ENCODE results near the gene UNC13A. TPM values are rescaled to one million over a fixed set of nuclear protein-coding genes. Genes with fewer than 3 reads are reported as not detected.

The UNC13A gene
- total RNA-seq, 1 experiment from 2014 or later: 41.1 TPM

GRCh38 chr19:17576758-17577456, 111.2 kb downstream of the UNC13A start:
- Mint-ChIP-seq H3K27ac (no peak overlapping the region), H3K4me3 (peak overlapping the region; percentile 60), H3K9me3 (no peaks in the 10 kb centered on the region), H3K27me3 (ENCODE audit: low read depth) (no peaks in the 10 kb centered on the region), H3K4me1 (peaks cover 25% of the 10 kb centered on the region), H3K36me3 (peaks cover 11% of the 10 kb centered on the region)
- POLR2A ChIA-PET: interaction anchor here (1.1 to 1.4 kb wide), 3 partner anchors 29 to 142 kb away, joined by 3 to 15 read pairs (median 3); partner anchors contain the start of genes MAP1S and PGLS
- CTCF ChIA-PET: interaction anchor here (0.5 to 5.4 kb wide), 24 partner anchors 13 to 283 kb away, joined by 3 to 71 read pairs (median 5); partner anchors contain the start of genes MRPL34, PGLS, RPL18A and SLC27A1
- TF ChIP-seq NFATC4 (CRISPR knock-in tag; IDR thresholded peaks at IDR 0.05): no peak
- TF ChIP-seq MAX (CRISPR knock-in tag; IDR thresholded peaks at IDR 0.05): peak; percentile 28; the same call in 1 of the 2 replicates
- peak; percentile 48; the same call in 1 of the 2 replicates for TF ChIP-seq SP1 (CRISPR knock-in tag; conservative IDR thresholded peaks at IDR 0.05)
- ATAC-seq (peak; percentile 92), DNase-seq (ENCODE audit: low spot score) (peak; percentile 100)

DNA sequence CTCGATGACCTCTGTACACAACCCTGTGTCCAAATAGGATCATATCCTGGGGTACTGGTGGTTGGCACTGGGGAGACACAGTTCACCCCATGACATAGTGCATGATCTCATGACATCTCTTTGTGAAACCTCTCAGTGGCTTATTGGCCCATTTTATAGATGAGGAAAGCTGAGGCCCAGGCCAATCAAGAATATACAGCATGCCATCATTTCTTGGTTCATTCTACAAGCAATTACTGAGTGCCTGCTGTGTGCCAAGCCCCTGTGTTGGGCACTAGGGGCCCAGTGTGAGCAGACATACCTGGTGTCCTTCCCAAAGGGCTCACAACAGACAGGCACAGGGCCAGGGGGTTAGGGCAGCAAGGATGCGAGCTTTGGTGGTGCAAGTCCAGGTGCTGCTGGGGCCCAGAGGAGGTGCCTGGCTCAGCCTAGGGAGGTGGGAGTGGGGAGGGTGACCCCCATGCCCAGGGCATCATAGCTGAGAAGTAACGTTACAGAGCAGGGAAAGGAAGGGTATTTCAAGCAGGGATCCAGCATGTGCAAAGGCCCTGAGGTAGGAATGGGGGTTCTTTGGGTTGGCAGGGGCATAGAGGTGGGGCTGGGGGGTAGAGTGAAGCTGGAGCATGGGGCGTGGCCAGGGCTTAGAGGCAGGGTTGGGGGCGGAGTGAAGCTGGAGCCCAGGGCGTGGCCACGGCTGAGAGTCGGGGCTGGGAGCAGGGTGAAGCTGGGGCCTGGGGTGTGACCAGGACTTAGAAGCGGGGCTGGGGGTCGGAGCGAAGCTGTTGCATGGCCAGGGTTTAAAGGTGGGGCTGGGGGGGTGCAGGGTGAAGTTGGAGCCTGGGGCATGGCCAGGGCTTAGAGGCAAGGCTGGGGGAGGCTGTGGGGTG, 112.0 kb downstream of the UNC13A start:
- H3K4me3 Mint-ChIP-seq: no peak overlapping the region
- H3K4me1 Mint-ChIP-seq: peaks cover 25% of the 10 kb centered on the region
- ChIA-PET POLR2A (interaction anchor here (1.1 to 1.4 kb wide), 3 partner anchors 30 to 143 kb away, joined by 3 to 15 read pairs (median 3); partner anchors contain the start of genes MAP1S and PGLS), CTCF (interaction anchor here (0.6 to 5.4 kb wide), 21 partner anchors 12 to 255 kb away, joined by 3 to 71 read pairs (median 6); partner anchors contain the start of genes PGLS, SLC27A1 and TMEM221)
- H3K27ac Mint-ChIP-seq: no peak overlapping the region; the same call in 1 of the 2 replicates
- ATAC-seq (peak; percentile 9), DNase-seq (ENCODE audit: low spot score) (no peak)
- no peaks in the 10 kb centered on the region for H3K27me3 Mint-ChIP-seq (ENCODE audit: low read depth)
- TF ChIP-seq ATF1 (CRISPR knock-in tag; IDR thresholded peaks at IDR 0.05): no peak
- peak; percentile 94 for TF ChIP-seq GTF2I (CRISPR knock-in tag; conservative IDR thresholded peaks at IDR 0.05)
- H3K36me3 Mint-ChIP-seq: peaks cover 15% of the 10 kb centered on the region
- no peaks in the 10 kb centered on the region for H3K9me3 Mint-ChIP-seq

- Mint-ChIP-seq H3K27ac (no peak overlapping the region; the same call in 1 of the 2 replicates), H3K27me3 (ENCODE audit: low read depth) (no peaks in the 10 kb centered on the region), H3K9me3 (no peaks in the 10 kb centered on the region), H3K4me3 (no peak overlapping the region), H3K4me1 (peaks cover 3% of the 10 kb centered on the region), H3K36me3 (peaks cover 37% of the 10 kb centered on the region)
- DNase-seq (ENCODE audit: low spot score) (no peak), ATAC-seq (no peak)
- ChIA-PET POLR2A (interaction anchor here (0.6 kb wide), 1 partner anchor 185 kb away, joined by 3 read pairs; no protein-coding TSS in a partner anchor), CTCF (interaction anchor here (1.1 to 5.4 kb wide), 7 partner anchors 13 to 79 kb away, joined by 3 to 47 read pairs (median 5); no protein-coding TSS in a partner anchor)
- no peak for TF ChIP-seq TEAD1 (CRISPR knock-in tag; IDR thresholded peaks at IDR 0.05)
- TF ChIP-seq, protein P1, sequence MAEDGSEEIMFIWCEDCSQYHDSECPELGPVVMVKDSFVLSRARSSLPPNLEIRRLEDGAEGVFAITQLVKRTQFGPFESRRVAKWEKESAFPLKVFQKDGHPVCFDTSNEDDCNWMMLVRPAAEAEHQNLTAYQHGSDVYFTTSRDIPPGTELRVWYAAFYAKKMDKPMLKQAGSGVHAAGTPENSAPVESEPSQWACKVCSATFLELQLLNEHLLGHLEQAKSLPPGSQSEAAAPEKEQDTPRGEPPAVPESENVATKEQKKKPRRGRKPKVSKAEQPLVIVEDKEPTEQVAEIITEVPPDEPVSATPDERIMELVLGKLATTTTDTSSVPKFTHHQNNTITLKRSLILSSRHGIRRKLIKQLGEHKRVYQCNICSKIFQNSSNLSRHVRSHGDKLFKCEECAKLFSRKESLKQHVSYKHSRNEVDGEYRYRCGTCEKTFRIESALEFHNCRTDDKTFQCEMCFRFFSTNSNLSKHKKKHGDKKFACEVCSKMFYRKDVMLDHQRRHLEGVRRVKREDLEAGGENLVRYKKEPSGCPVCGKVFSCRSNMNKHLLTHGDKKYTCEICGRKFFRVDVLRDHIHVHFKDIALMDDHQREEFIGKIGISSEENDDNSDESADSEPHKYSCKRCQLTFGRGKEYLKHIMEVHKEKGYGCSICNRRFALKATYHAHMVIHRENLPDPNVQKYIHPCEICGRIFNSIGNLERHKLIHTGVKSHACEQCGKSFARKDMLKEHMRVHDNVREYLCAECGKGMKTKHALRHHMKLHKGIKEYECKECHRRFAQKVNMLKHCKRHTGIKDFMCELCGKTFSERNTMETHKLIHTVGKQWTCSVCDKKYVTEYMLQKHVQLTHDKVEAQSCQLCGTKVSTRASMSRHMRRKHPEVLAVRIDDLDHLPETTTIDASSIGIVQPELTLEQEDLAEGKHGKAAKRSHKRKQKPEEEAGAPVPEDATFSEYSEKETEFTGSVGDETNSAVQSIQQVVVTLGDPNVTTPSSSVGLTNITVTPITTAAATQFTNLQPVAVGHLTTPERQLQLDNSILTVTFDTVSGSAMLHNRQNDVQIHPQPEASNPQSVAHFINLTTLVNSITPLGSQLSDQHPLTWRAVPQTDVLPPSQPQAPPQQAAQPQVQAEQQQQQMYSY (CRISPR knock-in tag; IDR thresholded peaks at IDR 0.05): no peak
- no peak for TF ChIP-seq USF1 (CRISPR knock-in tag; IDR thresholded peaks at IDR 0.05)
- no peak for TF ChIP-seq RORB (CRISPR knock-in tag; IDR thresholded peaks at IDR 0.05)
- TF ChIP-seq EMX1 (CRISPR knock-in tag; IDR thresholded peaks at IDR 0.05): no peak
- TF ChIP-seq E2F4 (CRISPR knock-in tag; IDR thresholded peaks at IDR 0.05; ENCODE audit: borderline replicate concordance, low read depth): no peak
- no peak for TF ChIP-seq NFE2L1 (CRISPR knock-in tag; IDR thresholded peaks at IDR 0.05)
- TF ChIP-seq, protein P2, sequence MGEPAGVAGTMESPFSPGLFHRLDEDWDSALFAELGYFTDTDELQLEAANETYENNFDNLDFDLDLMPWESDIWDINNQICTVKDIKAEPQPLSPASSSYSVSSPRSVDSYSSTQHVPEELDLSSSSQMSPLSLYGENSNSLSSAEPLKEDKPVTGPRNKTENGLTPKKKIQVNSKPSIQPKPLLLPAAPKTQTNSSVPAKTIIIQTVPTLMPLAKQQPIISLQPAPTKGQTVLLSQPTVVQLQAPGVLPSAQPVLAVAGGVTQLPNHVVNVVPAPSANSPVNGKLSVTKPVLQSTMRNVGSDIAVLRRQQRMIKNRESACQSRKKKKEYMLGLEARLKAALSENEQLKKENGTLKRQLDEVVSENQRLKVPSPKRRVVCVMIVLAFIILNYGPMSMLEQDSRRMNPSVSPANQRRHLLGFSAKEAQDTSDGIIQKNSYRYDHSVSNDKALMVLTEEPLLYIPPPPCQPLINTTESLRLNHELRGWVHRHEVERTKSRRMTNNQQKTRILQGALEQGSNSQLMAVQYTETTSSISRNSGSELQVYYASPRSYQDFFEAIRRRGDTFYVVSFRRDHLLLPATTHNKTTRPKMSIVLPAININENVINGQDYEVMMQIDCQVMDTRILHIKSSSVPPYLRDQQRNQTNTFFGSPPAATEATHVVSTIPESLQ (CRISPR knock-in tag; IDR thresholded peaks at IDR 0.05): no peak
- no peak for TF ChIP-seq ZNF121 (CRISPR knock-in tag; IDR thresholded peaks at IDR 0.05)
- no peak for TF ChIP-seq FOXK1 (CRISPR knock-in tag; IDR thresholded peaks at IDR 0.05)
- TF ChIP-seq GABPB1 (CRISPR knock-in tag; IDR thresholded peaks at IDR 0.05): no peak
- TF ChIP-seq TEAD4 (CRISPR knock-in tag; IDR thresholded peaks at IDR 0.05): no peak
- no peak for TF ChIP-seq SMAD3 (CRISPR knock-in tag; IDR thresholded peaks at IDR 0.05; ENCODE audit: borderline replicate concordance)
These were observed 115.5 kb downstream of the UNC13A start for GRCh38 chr19:17572638-17573037.

Data from WTC11 (cell line).